Activated T-helper 1 cell treated with anti-CD3 and anti-CD28 coated beads, Interleukin-2, amount 50 U/mL, for 16 hours (primary cell): ENCODE results near the gene RALB.
"Not testable (repeated sequence)": the region's sequence is repeated elsewhere in the genome, so short reads cannot be mapped to it uniquely, and the experiment has no call there.

ENCODE experiments used
- DNase-seq, 2 donors: peaks; one replicate each; pipeline ENCODE4 v3.0.0-alpha.2; 2020; ENCODE audit warnings: low read depth in 1 of 2, low spot score in 1 of 2

Gene RALB

GRCh38 chr2:120291401-120292311 lies 39.0 kb downstream of the RALB start:
- no peak for DNase-seq

DNA sequence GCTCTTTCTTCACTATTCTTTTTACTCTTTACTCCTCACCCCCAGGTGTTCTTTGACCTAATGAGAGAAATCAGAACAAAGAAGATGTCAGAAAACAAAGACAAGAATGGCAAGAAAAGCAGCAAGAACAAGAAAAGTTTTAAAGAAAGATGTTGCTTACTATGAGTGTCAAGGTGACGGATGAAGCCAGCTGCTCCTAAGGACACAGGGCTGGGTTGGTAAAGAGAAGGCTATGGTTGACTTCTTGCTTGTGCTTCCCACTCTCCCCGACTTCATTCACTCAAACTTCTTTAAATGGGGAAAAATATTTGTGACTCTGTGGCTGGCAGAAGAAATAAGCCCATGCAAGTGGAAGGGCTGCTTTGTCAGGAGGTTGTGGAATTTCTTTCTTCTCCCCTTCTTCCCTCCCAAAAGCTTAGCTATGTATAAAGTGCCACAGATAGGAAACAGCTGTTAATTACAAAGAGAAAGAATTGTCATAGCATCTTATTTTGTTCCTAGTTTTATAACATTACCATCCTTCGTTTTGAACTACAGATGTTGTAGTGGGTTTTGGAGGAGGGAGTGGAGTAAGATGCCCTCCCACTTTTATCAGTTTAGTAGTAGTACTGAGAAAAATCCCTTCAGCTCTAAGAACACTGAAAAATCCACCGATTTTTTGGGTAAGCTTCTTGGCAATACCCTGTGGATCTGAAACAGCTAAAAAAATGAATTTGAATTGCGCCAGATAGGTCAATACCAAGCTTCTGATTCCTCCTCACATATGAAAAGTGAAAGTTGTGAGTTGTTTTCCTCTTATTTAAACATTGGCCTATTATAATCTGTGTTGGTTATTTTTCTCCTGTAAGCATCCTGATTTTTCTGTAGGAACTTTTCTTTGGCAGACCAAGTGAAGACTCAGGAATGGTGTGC lies 40.7 kb downstream of the RALB start:
- no peak for DNase-seq

DNA sequence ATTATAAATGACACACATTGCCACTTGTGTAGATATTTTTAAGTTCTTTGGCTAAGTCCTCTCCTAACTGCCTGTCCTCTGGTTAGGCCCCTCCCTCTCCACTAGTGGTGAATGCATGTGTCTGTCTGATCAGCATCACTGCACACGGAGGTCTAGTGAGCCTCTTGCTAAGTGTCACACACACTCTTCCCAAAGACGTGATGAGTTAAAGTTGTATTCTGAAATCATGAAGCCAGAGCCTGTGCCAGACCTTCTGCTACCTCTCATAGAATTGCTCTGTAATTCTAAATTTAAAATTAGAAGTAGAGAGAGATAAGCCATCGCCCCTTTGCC lies 41.3 kb downstream of the RALB start:
- DNase-seq = no peak

DNA sequence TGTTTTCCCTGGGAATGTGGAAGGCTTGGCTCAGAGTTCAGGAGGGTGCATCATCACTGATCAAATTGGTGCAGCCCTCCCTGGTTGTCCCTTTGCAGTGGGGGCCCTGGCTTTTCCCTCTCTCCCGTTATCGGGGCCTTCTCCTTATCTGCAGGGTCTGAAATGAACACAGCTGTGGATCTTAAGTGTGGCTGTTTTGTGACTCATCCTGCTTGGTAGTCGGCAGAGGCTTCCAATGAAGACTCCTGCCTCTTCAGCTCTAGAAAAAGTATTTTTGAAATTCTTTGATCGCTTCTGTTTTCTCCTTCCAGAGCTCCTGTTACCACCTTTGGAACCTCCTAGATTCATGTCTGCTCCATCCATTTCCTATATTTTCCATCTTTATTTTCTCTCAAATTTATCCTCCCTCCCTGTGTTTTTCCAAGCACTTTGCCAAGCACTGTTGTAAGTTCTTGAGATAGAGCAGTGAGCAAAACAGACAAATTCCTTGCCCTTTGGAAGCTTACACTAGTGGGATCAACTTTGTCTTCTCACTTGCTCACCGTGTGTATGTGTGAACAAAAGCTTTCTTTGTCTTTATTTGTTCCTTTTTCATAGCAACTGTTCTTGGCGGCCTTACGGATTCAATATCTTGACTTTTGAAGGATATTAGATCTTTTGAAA lies 45.7 kb downstream of the RALB start:
- no peak for DNase-seq

GRCh38 chr2:120299004-120299403 lies 46.4 kb downstream of the RALB start:
- no peak for DNase-seq

DNA sequence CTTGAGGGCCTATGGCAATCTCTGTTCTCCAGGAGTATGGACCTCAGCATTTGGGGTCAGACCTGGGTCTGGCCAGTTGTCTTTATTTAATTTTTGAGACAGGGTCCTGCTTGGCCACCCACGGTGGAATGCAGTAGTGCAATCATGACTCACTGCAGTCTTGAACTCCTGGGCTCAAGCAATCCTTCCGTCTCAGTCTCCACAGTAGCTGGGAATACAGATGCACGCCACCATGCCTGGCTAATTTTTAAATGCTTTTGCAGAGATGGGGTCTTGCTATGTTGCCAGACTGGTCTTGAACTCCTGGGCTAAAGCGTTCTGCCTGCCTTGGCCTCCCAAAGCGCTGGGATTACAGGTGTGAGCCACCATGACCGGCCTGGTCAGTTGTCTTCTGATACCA lies 46.9 kb downstream of the RALB start:
- no peak for DNase-seq

- no peak for DNase-seq
These were observed 47.7 kb downstream of the RALB start for GRCh38 chr2:120300385-120300784.

GRCh38 chr2:120301284-120301683 lies 48.6 kb downstream of the RALB start:
- DNase-seq = no peak

GRCh38 chr2:120302301-120302700 lies 49.6 kb downstream of the RALB start:
- no peak for DNase-seq

DNA sequence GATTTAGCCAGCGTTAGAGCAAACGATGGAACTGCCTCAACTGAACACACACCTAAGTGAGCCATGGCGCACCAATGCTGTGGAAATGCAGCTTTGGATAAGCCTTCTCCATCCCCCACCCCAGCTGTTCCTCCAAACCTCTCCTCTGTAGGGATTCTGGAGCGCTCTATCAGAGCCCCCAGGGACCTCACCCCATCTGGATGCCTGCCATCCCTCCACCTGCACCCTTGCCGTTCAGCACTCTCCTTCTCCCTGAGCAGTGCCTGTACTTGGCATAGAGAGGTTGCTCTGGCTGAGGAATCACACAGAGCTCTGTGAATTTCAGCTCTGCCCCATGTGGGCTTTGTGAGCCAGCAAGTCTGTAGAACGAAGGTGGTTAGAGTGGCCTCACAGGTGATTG lies 50.5 kb downstream of the RALB start:
- DNase-seq = no peak

GRCh38 chr2:120305296-120305695 lies 52.6 kb downstream of the RALB start:
- DNase-seq = no peak

GRCh38 chr2:120305937-120306490 lies 53.4 kb downstream of the RALB start:
- DNase-seq = no peak

DNA sequence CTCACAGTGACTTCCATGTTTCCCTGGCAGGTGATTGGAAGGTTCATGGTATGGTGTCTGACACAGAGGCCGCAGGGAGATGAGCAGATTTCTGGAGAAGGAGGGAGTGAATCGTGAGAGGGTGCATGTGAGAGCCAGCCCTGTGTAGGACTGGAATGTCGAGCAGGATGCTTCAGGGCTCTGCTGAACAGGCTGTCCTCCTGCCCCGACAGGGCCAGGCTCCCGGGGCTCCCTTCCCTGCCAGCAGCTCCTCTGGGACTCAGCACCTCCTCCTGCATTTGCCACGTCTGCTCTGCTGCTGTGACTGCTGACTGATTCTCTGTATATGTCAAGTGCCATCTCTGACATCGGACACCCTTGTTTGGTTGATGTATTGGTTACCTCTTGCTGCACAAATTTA lies 54.8 kb downstream of the RALB start:
- no peak for DNase-seq

DNA sequence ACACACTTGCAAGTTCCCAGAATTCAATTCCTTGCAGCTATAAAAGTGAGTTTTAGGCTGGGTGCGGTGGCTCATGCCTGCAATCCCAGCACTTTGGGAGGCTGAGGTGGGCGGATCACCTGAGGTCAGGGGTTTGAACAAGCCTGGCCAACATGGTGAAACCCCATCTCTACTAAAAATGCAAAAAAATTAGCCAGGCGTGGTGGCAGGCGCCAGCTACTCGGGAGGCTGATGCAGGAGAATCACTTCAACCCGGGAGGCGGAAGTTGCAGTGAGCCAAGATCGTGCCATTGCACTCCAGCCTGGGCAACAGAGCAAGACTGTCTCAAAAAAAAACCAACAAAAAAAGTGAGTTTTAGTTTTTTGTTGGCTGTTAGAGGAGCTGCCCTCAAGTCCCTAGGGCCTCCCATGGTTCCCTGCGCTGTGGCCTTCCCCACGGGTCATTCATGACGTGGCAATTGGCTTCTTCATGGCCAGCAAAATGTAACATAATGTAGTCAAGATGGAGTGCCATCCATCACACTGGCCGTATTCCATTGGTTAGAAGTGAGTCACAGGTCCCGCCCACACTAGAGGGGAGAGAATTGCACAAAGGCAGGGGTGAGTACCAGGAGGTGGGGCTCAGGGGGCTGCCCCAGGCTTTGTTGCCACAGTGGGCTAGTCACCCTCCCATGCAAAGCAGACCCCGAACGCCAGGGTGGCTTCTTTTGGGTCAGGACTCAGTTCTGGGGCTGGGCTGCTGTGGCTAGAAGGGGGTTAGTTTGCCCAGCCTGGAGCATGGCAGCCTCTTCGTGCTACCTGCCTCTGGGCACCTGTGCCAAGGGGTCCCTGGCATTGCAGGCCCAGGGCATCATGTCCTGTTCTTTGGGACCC lies 55.6 kb downstream of the RALB start:
- no peak for DNase-seq

GRCh38 chr2:120310136-120310535 lies 57.5 kb downstream of the RALB start:
- DNase-seq = no peak

- not testable (repeated sequence) for DNase-seq
These were observed 58.2 kb downstream of the RALB start for GRCh38 chr2:120310841-120311240.

DNA sequence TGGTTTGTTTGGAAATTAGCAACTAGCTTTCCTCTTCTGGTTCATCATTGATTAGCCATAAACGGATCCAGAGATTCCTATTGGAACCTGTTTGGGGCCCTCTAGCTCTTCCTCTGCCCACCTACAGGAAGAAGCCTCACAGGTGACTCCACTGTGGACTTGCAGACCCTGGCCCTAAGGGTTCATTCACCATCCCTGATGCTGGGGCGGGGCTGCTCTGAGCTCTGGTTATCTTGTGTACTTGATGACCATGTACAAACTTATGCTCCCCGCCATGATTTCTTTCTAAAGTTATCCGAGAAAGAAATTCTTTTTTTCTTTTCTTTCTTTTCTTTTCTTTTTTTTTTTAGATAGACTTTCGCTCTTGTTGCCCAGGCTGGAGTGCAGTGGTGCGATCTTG lies 59.4 kb downstream of the RALB start:
- DNase-seq = no peak

- peak; percentile 55 to 58 for DNase-seq
These were observed 60.4 kb downstream of the RALB start for GRCh38 chr2:120312860-120313694.
